Brain microvascular endothelial cell (primary cell): ENCODE measurements around the gene POLE.

Experiments used
- DNase-seq: peaks from one replicate; pipeline ENCODE4 v3.0.0-alpha.2; 2020
- H3K27ac ChIP-seq: fragments of 250-450 bp; sonication (Bioruptor Pico); 2 replicates; pipeline ENCODE4 v1.5.1; 2020; ENCODE audit warnings: mild to moderate bottlenecking, moderate library complexity
- H3K27me3 ChIP-seq: fragments of 250-450 bp; sonication (Bioruptor Pico); replicated peaks from 2 replicates; pipeline ENCODE4 v1.5.1; 2020; ENCODE audit warnings: mild to moderate bottlenecking
- H3K36me3 ChIP-seq: fragments of 250-450 bp; sonication (Bioruptor Pico); replicated peaks from 2 replicates; pipeline ENCODE4 v1.5.1; 2020; ENCODE audit warnings: mild to moderate bottlenecking
- H3K4me3 ChIP-seq: 2 replicates; pipeline ENCODE4 v1.5.1; 2011; ENCODE audit warnings: low read depth, mild to moderate bottlenecking, control low read depth, low read length, moderate library complexity
- CTCF ChIP-seq: IDR thresholded peaks from 2 replicates; pipeline ENCODE4 v1.5.1; 2011; ENCODE audit warnings: low read depth, mild to moderate bottlenecking, moderate library complexity, low read length, control low read depth, inconsistent platforms; ENCODE audit errors: missing control alignments
- in situ Hi-C: cut with HindIII; loops from 2 replicates; pipeline ENCODE4 v1.10.0; 2017; ENCODE audit warnings: low sequenced_read_pairs, low pct_ligation_motif_present

POLE gene

DNA sequence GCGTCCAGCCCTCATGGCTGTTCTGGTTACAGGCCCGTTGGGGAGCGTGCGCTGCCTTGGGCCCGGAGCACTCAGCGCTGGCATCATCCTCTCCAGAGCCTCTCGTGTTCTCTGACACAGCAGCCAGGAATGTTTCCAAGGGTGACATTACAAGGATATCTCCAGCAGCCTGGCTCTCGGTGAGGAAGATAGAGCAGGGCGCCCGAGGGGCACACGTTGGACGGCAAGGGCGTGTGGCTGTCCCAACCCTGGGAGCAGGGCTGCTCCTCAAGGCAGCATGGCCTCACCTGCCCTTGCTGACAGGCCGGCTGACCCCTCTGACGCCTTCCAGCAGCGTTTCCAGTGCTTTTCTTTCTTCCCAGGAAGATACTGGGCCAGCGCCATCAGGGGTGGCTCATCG lies 91.1 kb downstream of the POLE start:
- no peaks in the 10 kb centered on the region for H3K36me3 ChIP-seq
- in situ Hi-C loops: no loop called here
- no peak overlapping the region for H3K4me3 ChIP-seq
- H3K27me3 ChIP-seq: no peaks in the 10 kb centered on the region
- DNase-seq: peak; percentile 65
- H3K27ac ChIP-seq: no peak overlapping the region
- TF ChIP-seq CTCF: no peak

- Histone ChIP-seq H3K27ac (no peak overlapping the region), H3K36me3 (no peaks in the 10 kb centered on the region), H3K27me3 (no peaks in the 10 kb centered on the region), H3K4me3 (no peak overlapping the region)
- in situ Hi-C loops: no loop called here
- no peak for DNase-seq
- no peak for TF ChIP-seq CTCF
Observed at GRCh38 chr12:132595183-132595582, 92.0 kb downstream of the POLE start.

- Histone ChIP-seq H3K27ac (no peak overlapping the region), H3K4me3 (no peak overlapping the region), H3K36me3 (no peaks in the 10 kb centered on the region), H3K27me3 (no peaks in the 10 kb centered on the region)
- no peak for TF ChIP-seq CTCF
- in situ Hi-C loops: no loop called here
- DNase-seq: peak; percentile 96
Observed at GRCh38 chr12:132593938-132594358, 93.2 kb downstream of the POLE start.

DNA sequence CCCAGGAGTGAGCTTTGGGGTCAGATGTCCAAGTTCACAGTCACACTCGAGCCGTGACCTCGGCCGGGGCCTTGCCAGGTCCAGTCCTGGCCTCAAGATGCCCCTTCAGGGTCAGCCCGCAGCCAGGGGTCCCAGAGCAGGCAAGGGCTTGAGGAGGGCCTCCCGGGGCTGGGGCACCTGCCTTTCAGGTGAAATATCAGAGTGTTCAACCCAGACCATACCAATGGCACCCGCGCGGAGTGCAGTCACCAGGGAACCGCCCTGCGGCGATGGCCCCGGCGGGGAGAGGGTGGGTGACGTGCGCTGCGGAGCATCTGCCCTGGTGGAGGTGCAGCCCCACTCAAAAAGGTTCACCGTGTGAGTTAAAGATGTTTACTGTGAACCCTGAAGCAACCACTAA lies 93.6 kb downstream of the POLE start:
- in situ Hi-C loops: no loop called here
- no peak overlapping the region for H3K4me3 ChIP-seq
- DNase-seq: no peak
- no peak for TF ChIP-seq CTCF
- no peaks in the 10 kb centered on the region for H3K27me3 ChIP-seq
- no peaks in the 10 kb centered on the region for H3K36me3 ChIP-seq
- H3K27ac ChIP-seq: no peak overlapping the region

GRCh38 chr12:132593071-132593470 lies 94.1 kb downstream of the POLE start:
- Histone ChIP-seq H3K36me3 (no peaks in the 10 kb centered on the region), H3K27ac (no peak overlapping the region), H3K4me3 (no peak overlapping the region), H3K27me3 (no peaks in the 10 kb centered on the region)
- TF ChIP-seq CTCF: no peak
- DNase-seq: no peak
- in situ Hi-C loops: no loop called here

DNA sequence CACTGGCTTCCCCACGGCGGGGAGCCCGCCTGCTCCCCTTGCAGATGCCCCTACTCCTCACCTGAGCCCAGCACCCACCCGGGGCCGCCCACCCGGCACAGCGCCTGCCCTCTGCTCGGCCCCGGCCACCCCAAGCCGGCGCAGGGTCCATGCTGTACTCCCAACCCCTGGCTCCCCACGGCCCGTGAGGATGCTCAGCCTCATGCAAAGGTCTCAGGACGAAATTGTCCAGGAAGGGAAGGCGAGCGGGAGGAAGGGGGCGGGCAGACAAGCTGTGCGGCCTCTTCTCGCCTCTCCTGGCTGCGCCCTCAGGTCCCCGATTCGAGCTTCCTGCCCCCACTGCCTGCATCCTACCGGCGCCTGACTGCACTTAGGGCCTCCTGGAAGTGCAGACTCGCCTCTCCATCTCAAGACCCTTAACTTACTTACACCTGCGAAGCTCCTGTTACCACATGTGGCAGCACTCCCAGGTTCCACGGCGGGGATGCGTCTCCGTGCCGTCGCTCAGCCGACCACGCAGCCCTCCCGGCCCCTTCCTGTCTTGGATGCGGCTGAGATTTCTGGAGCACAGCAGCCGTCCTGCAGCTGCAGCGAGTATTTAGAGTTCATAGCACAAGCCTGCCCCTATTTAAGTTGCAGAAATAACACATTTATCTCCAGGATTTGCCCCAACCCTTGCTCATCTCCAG lies 94.7 kb downstream of the POLE start:
- H3K27ac ChIP-seq: no peak overlapping the region
- in situ Hi-C loops: no loop called here
- DNase-seq: no peak
- no peaks in the 10 kb centered on the region for H3K27me3 ChIP-seq
- no peaks in the 10 kb centered on the region for H3K36me3 ChIP-seq
- no peak overlapping the region for H3K4me3 ChIP-seq
- TF ChIP-seq CTCF: no peak
